ENCODE results near the gene LOXL1.

GRCh38 chr15:73965758-73966113 lies 39.5 kb downstream of the LOXL1 start:
- TF ChIP-seq CTCF (IDR thresholded peaks at IDR 0.05; ENCODE audit: borderline replicate concordance, extremely low read depth, low read length, poor library complexity, severe bottlenecking) (no peak), EZH2 (IDR thresholded peaks at IDR 0.05; ENCODE audit: borderline replicate concordance, low read depth, low read length, severe bottlenecking) (no peak)
